Measurements from ENCODE around the gene RNF222. TPM values are rescaled to one million over a fixed set of nuclear protein-coding genes. Genes with fewer than 3 reads are reported as not detected.

RNF222 gene
- total and polyA plus RNA-seq, 2 donors (not counting 1 experiment from before 2014, with no cell fraction given) = 3.0 TPM; not detected in 1

GRCh38 chr17:8402921-8403536 lies 5.4 kb upstream of the RNF222 start:
- H3K4me1 ChIP-seq (ENCODE audit: control insufficient read depth in 2 of 2, insufficient read depth in 2 of 2, low read length in 2 of 2) = no peaks in the 10 kb centered on the region
- H2AFZ ChIP-seq (ENCODE audit: insufficient read depth, low read depth, low read length, poor library complexity, severe bottlenecking) = no peak overlapping the region
- TF ChIP-seq EZH2 (IDR thresholded peaks at IDR 0.05; ENCODE audit: borderline replicate concordance, insufficient read depth, low read depth, low read length, poor library complexity, severe bottlenecking) (no peak), CTCF (IDR thresholded peaks at IDR 0.05) (no peak)
- H3K79me2 ChIP-seq (ENCODE audit: control insufficient read depth, insufficient read depth, low read length) = no peaks in the 10 kb centered on the region
- Mint-ChIP-seq H3K27ac (no peak overlapping the region), H3K27me3 (peaks cover 30% of the 10 kb centered on the region), H3K9me3 (ENCODE audit: insufficient read depth) (no peaks in the 10 kb centered on the region), H3K4me3 (no peak overlapping the region), H3K4me1 (no peaks in the 10 kb centered on the region)
- no peak overlapping the region for H3K9ac ChIP-seq (ENCODE audit: low read length)
- intact Hi-C loops (cut with micrococcal nuclease) = no loop called here
- H3K36me3 ChIP-seq (replicated peaks in 1 of 2; ENCODE audit: control extremely low read depth in 1 of 2, control insufficient read depth in 1 of 2, extremely low read depth in 1 of 2, insufficient read depth in 2 of 2, low read length in 1 of 2) = no peaks in the 10 kb centered on the region
- CTCF ChIA-PET = no interaction called here
- H3K4me2 ChIP-seq (replicated peaks; ENCODE audit: low read depth, low read length, poor library complexity, severe bottlenecking) = no peak overlapping the region
- H4K20me1 ChIP-seq (ENCODE audit: control insufficient read depth, insufficient read depth, low read length, poor library complexity, severe bottlenecking) = no peaks in the 10 kb centered on the region
- peaks cover 0 to 21% (median 7%) of the 10 kb centered on the region in 4 experiments for H3K27me3 ChIP-seq (replicated peaks in 1 of 4; ENCODE audit: control extremely low read depth in 1 of 4, control insufficient read depth in 3 of 4, insufficient read depth in 4 of 4, low read length in 3 of 4)
- H3K4me3 ChIP-seq (ENCODE audit: control extremely low read depth in 1 of 5, extremely low read depth in 1 of 5, insufficient read depth in 1 of 5, low read depth in 2 of 5, low read length in 4 of 5) = no peak overlapping the region
- DNase-seq = no peak
- no peaks in the 10 kb centered on the region for H3K9me3 ChIP-seq (ENCODE audit: control extremely low read depth in 1 of 3, control insufficient read depth in 2 of 3, insufficient read depth in 1 of 3, low read length in 2 of 3)
- no peak for ATAC-seq (ENCODE audit: low read depth)
- WGBS (ENCODE audit: insufficient coverage) = 97% methylated on average over 7 of the region's 11 CpGs
- POLR2A ChIA-PET = no interaction called here
- H3K27ac ChIP-seq (ENCODE audit: low read length in 2 of 2) = no peak overlapping the region

- ChIA-PET POLR2A (no interaction called here), CTCF (no interaction called here)
- no peak overlapping the region for H3K4me2 ChIP-seq (replicated peaks; ENCODE audit: low read depth, low read length, poor library complexity, severe bottlenecking)
- H3K4me1 ChIP-seq (ENCODE audit: control insufficient read depth in 2 of 2, insufficient read depth in 2 of 2, low read length in 2 of 2) = no peaks in the 10 kb centered on the region
- ATAC-seq (ENCODE audit: low read depth) = no peak
- H3K27me3 Mint-ChIP-seq = peaks cover 37% of the 10 kb centered on the region
- H3K27ac ChIP-seq (ENCODE audit: low read length in 2 of 2) = no peak overlapping the region
- intact Hi-C loops (cut with micrococcal nuclease) = no loop called here
- no peak overlapping the region for H3K4me3 Mint-ChIP-seq
- H3K27me3 ChIP-seq (replicated peaks in 1 of 4; ENCODE audit: control extremely low read depth in 1 of 4, control insufficient read depth in 3 of 4, insufficient read depth in 4 of 4, low read length in 3 of 4) = peaks cover 0 to 31% (median 15%) of the 10 kb centered on the region in 4 experiments
- DNase-seq = no peak
- no peak overlapping the region for H3K4me3 ChIP-seq (ENCODE audit: control extremely low read depth in 1 of 5, extremely low read depth in 1 of 5, insufficient read depth in 1 of 5, low read depth in 2 of 5, low read length in 4 of 5)
- TF ChIP-seq CTCF (IDR thresholded peaks at IDR 0.05) (no peak), EZH2 (IDR thresholded peaks at IDR 0.05; ENCODE audit: borderline replicate concordance, insufficient read depth, low read depth, low read length, poor library complexity, severe bottlenecking) (no peak)
- H3K27ac Mint-ChIP-seq = no peak overlapping the region
- H3K36me3 ChIP-seq (replicated peaks in 1 of 2; ENCODE audit: control extremely low read depth in 1 of 2, control insufficient read depth in 1 of 2, extremely low read depth in 1 of 2, insufficient read depth in 2 of 2, low read length in 1 of 2) = no peaks in the 10 kb centered on the region
- H2AFZ ChIP-seq (ENCODE audit: insufficient read depth, low read depth, low read length, poor library complexity, severe bottlenecking) = no peak overlapping the region
- WGBS (ENCODE audit: insufficient coverage) = 90% methylated on average over 1 of the region's 2 CpGs
- H3K9me3 ChIP-seq (ENCODE audit: control extremely low read depth in 1 of 3, control insufficient read depth in 2 of 3, insufficient read depth in 1 of 3, low read length in 2 of 3) = no peaks in the 10 kb centered on the region
- H4K20me1 ChIP-seq (ENCODE audit: control insufficient read depth, insufficient read depth, low read length, poor library complexity, severe bottlenecking) = no peaks in the 10 kb centered on the region
- H3K9ac ChIP-seq (ENCODE audit: low read length) = no peak overlapping the region
- no peaks in the 10 kb centered on the region for H3K9me3 Mint-ChIP-seq (ENCODE audit: insufficient read depth)
- H3K79me2 ChIP-seq (ENCODE audit: control insufficient read depth, insufficient read depth, low read length) = no peaks in the 10 kb centered on the region
- no peaks in the 10 kb centered on the region for H3K4me1 Mint-ChIP-seq
Measured at GRCh38 chr17:8401107-8401506, 3.5 kb upstream of the RNF222 start.

All from B cell (primary cell).